K562 (cell line): ENCODE results near the gene GATA6. TPM values are rescaled to one million over a fixed set of nuclear protein-coding genes. Genes with fewer than 3 reads are reported as not detected.

Experiments
- JUND ChIP-seq, 2 experiments: IDR thresholded peaks; 2 replicates in 1 of 2; 3 replicates in 1 of 2; pipeline ENCODE4 v1.6.1; 2011; ENCODE audit warnings: borderline replicate concordance in 2 of 2, low read depth in 2 of 2, low read length in 2 of 2, improper control_type of control experiment in 1 of 2, missing biosample characterization in 1 of 2, missing genetic modification characterization in 1 of 2, missing genetic modification reagents in 1 of 2
- MAFG ChIP-seq: fragments of 450-650 bp; conservative IDR thresholded peaks from 2 replicates; pipeline ENCODE4 v1.6.1; 2016; ENCODE audit warnings: missing genetic modification characterization, missing compliant biosample characterization
- MBD2 ChIP-seq: sonication (generic); IDR thresholded peaks from 2 replicates; pipeline ENCODE4 v1.6.1; 2016; ENCODE audit warnings: low read depth, borderline replicate concordance
- RNF2 ChIP-seq: sonication (generic); IDR thresholded peaks from 2 replicates; pipeline ENCODE4 v1.6.1; 2016
- ZFPM2 ChIP-seq: fragments of 250-450 bp; sonication (Bioruptor Pico); IDR thresholded peaks from 2 replicates; pipeline ENCODE4 v1.5.1; 2022; ENCODE audit warnings: mild to moderate bottlenecking
- ZKSCAN3 ChIP-seq: fragments of 250-450 bp; sonication (Bioruptor Pico); IDR thresholded peaks from 2 replicates; pipeline ENCODE4 v1.4.0; 2020
- ZNF143 ChIP-seq: sonication (generic); formaldehyde crosslinking; IDR thresholded peaks from 2 replicates; pipeline ENCODE4 v1.9.0; 2022; ENCODE audit warnings: mild to moderate bottlenecking, missing genetic modification reagents
- polyA plus RNA-seq, 8 experiments: library from polyadenylated mRNA; depleted of rRNA in 4 of 8; stranded (reverse) in 5 of 8; unstranded in 3 of 8; fragments of >200 nt; fragmentation: Nextera tagmentation in 2 of 8; fragmentation: Illumina TruSeq in 1 of 8; extraction: Ambion mirVana in 2 of 8; extraction: Trizol in 1 of 8; gene quantifications; 2 replicates each; pipeline versions ENCODE4 v1.2.1 to v1.2.3, GENCODE V29; 2011 to 2014; ENCODE audit warnings: inconsistent platforms in 1 of 8, missing spikeins in 1 of 8
- total RNA-seq, 7 experiments: library from RNA; depleted of rRNA in 6 of 7; stranded (reverse); fragments of >200 nt in 6 of 7; fragmentation: Illumina TruSeq in 2 of 7; extraction: Trizol in 2 of 7; gene quantifications; 2 replicates each; pipeline versions ENCODE4 v1.2.1 to v1.2.3, GENCODE V29; 2011 to 2021; ENCODE audit warnings: low replicate concordance in 1 of 7
- TF ChIP-seq, protein P1 (sequence below), 2 experiments: fragments of 450-650 bp; formaldehyde crosslinking in 1 of 2; IDR thresholded peaks; 2 replicates each; pipeline versions ENCODE4 v1.4.0 to v1.6.1; 2014 to 2020; ENCODE audit warnings: mild to moderate bottlenecking in 2 of 2, borderline replicate concordance in 1 of 2, low read depth in 1 of 2

Gene GATA6
- total and polyA plus RNA-seq, 9 of the 15 experiments (the other 6 are each of a cell fraction or from before 2014, with no cell fraction given), result 0.01 to 0.24 (median 0.16) TPM; not detected in 5

- TF ChIP-seq, protein P1, sequence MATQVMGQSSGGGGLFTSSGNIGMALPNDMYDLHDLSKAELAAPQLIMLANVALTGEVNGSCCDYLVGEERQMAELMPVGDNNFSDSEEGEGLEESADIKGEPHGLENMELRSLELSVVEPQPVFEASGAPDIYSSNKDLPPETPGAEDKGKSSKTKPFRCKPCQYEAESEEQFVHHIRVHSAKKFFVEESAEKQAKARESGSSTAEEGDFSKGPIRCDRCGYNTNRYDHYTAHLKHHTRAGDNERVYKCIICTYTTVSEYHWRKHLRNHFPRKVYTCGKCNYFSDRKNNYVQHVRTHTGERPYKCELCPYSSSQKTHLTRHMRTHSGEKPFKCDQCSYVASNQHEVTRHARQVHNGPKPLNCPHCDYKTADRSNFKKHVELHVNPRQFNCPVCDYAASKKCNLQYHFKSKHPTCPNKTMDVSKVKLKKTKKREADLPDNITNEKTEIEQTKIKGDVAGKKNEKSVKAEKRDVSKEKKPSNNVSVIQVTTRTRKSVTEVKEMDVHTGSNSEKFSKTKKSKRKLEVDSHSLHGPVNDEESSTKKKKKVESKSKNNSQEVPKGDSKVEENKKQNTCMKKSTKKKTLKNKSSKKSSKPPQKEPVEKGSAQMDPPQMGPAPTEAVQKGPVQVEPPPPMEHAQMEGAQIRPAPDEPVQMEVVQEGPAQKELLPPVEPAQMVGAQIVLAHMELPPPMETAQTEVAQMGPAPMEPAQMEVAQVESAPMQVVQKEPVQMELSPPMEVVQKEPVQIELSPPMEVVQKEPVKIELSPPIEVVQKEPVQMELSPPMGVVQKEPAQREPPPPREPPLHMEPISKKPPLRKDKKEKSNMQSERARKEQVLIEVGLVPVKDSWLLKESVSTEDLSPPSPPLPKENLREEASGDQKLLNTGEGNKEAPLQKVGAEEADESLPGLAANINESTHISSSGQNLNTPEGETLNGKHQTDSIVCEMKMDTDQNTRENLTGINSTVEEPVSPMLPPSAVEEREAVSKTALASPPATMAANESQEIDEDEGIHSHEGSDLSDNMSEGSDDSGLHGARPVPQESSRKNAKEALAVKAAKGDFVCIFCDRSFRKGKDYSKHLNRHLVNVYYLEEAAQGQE (IDR thresholded peaks at IDR 0.05; ENCODE audit: borderline replicate concordance), result no peak
- TF ChIP-seq, protein P1 (CRISPR knock-in tag; IDR thresholded peaks at IDR 0.05; ENCODE audit: low read depth), result no peak
- TF ChIP-seq MAFG (tag), result no peak
- no peak for TF ChIP-seq JUND (IDR thresholded peaks at IDR 0.05; ENCODE audit: borderline replicate concordance, low read depth, low read length)
- TF ChIP-seq JUND (tag; IDR thresholded peaks at IDR 0.05; ENCODE audit: borderline replicate concordance, low read depth, low read length), result no peak
- TF ChIP-seq MBD2, result no peak
- no peak for TF ChIP-seq ZFPM2 (CRISPR knock-in tag)
- no peak for TF ChIP-seq RNF2
- no peak for TF ChIP-seq ZNF143 (CRISPR knock-in tag)
- TF ChIP-seq ZKSCAN3 (CRISPR knock-in tag), result no peak
- TF ChIP-seq, all 486 proteins: peak for 0
These were observed 69.3 kb downstream of the GATA6 start (continued) for GRCh38 chr18:22238681-22239080.
